WTC11 (cell line): Measurements from ENCODE around the gene TDP1. TPM values are rescaled to one million over a fixed set of nuclear protein-coding genes. Genes with fewer than 3 reads are reported as not detected.

Experiments
- ATAC-seq: fragments of 200-7000 bp; cut with Tn5 transposase; 2 replicates; pipeline ENCODE4 v1.10.0; 2021; ENCODE audit warnings: mild to moderate bottlenecking, moderate library complexity
- CTCF ChIA-PET: fragments of 300-600 bp; sonication (Branson Sonifier 250); formaldehyde crosslinking; loops from one replicate; lab custom pipeline; 2021; ENCODE audit warnings: antibody characterized with exemption; lab: Charles Lee
- POLR2A ChIA-PET: fragments of 350-600 bp; sonication (Branson Sonifier 250); formaldehyde crosslinking; loops from one replicate; lab custom pipeline; 2021; ENCODE audit warnings: antibody characterized with exemption; lab: Charles Lee
- DNase-seq: peaks from one replicate; pipeline ENCODE4 v3.0.0; 2021; ENCODE audit warnings: low spot score
- H3K27ac Mint-ChIP-seq: 2 replicates; pipeline ENCODE4 v1.8.0; 2021; ENCODE audit warnings: mixed read lengths
- H3K27me3 Mint-ChIP-seq: 2 replicates; pipeline ENCODE4 v1.8.0; 2021; ENCODE audit warnings: low read depth, mild to moderate bottlenecking, moderate library complexity, mixed read lengths
- H3K36me3 Mint-ChIP-seq: 2 replicates; pipeline ENCODE4 v1.8.0; 2021; ENCODE audit warnings: mixed read lengths
- H3K4me1 Mint-ChIP-seq: 2 replicates; pipeline ENCODE4 v1.8.0; 2022; ENCODE audit warnings: mixed read lengths
- H3K4me3 Mint-ChIP-seq: 2 replicates; pipeline ENCODE4 v1.8.0; 2021; ENCODE audit warnings: mild to moderate bottlenecking, moderate library complexity, mixed read lengths
- H3K9me3 Mint-ChIP-seq: 2 replicates; pipeline ENCODE4 v1.8.0; 2021; ENCODE audit warnings: mixed read lengths
- GTF2I ChIP-seq: fragments of 250-450 bp; sonication (Bioruptor Pico); conservative IDR thresholded peaks from 2 replicates; pipeline ENCODE4 v1.4.0; 2021; ENCODE audit warnings: mild to moderate bottlenecking
- NFE2L1 ChIP-seq: sonication (generic); formaldehyde crosslinking; IDR thresholded peaks from 2 replicates; pipeline ENCODE4 v1.8.1; 2023; ENCODE audit warnings: missing genetic modification reagents
- RELA ChIP-seq: sonication (generic); formaldehyde crosslinking; IDR thresholded peaks from 2 replicates; pipeline ENCODE4 v1.8.1; 2022; ENCODE audit warnings: missing genetic modification reagents, mild to moderate bottlenecking, borderline replicate concordance
- SP1 ChIP-seq: sonication (generic); formaldehyde crosslinking; conservative IDR thresholded peaks from 2 replicates; pipeline ENCODE4 v1.8.1; 2022; ENCODE audit warnings: missing genetic modification reagents
- ZBTB21 ChIP-seq: sonication (generic); formaldehyde crosslinking; IDR thresholded peaks from 2 replicates; pipeline ENCODE4 v1.8.1; 2023; ENCODE audit warnings: mild to moderate bottlenecking, missing genetic modification reagents, borderline replicate concordance
- ZNF121 ChIP-seq: sonication (generic); formaldehyde crosslinking; IDR thresholded peaks from 2 replicates; pipeline ENCODE4 v1.8.0; 2023; ENCODE audit warnings: missing genetic modification reagents
- ZNF138 ChIP-seq: sonication (generic); formaldehyde crosslinking; conservative IDR thresholded peaks from 2 replicates; pipeline ENCODE4 v1.8.1; 2022; ENCODE audit warnings: mild to moderate bottlenecking, moderate library complexity, missing genetic modification reagents
- ZNF232 ChIP-seq: sonication (generic); formaldehyde crosslinking; IDR thresholded peaks from 2 replicates; pipeline ENCODE4 v1.8.0; 2022; ENCODE audit warnings: mild to moderate bottlenecking, missing genetic modification reagents
- ZNF671 ChIP-seq: fragments of 250-450 bp; sonication (Bioruptor Pico); IDR thresholded peaks from 2 replicates; pipeline ENCODE4 v1.8.0; 2021; ENCODE audit warnings: mild to moderate bottlenecking
- total RNA-seq: library from RNA; stranded (reverse); gene quantifications from 3 replicates; pipeline ENCODE4 v1.2.3, GENCODE V29; 2021
- TF ChIP-seq, protein P1 (sequence below): sonication (generic); formaldehyde crosslinking; IDR thresholded peaks from 2 replicates; pipeline ENCODE4 v1.8.1; 2023; ENCODE audit warnings: mild to moderate bottlenecking, missing genetic modification reagents, borderline replicate concordance
- TF ChIP-seq, protein P2 (sequence below): sonication (generic); formaldehyde crosslinking; IDR thresholded peaks from 2 replicates; pipeline ENCODE4 v1.8.1; 2023; ENCODE audit warnings: mild to moderate bottlenecking, missing genetic modification reagents, moderate library complexity
- TF ChIP-seq, protein P3 (sequence below): fragments of 200-600 bp; IDR thresholded peaks from 2 replicates; pipeline ENCODE4 v1.8.0; 2022; ENCODE audit warnings: antibody characterized with exemption
- TF ChIP-seq, protein P4 (sequence below): sonication (generic); formaldehyde crosslinking; IDR thresholded peaks from 2 replicates; pipeline ENCODE4 v1.8.0; 2022; ENCODE audit warnings: mild to moderate bottlenecking, missing genetic modification reagents

Gene TDP1
- total RNA-seq, 1 experiment from 2014 or later: 59.8 TPM

DNA sequence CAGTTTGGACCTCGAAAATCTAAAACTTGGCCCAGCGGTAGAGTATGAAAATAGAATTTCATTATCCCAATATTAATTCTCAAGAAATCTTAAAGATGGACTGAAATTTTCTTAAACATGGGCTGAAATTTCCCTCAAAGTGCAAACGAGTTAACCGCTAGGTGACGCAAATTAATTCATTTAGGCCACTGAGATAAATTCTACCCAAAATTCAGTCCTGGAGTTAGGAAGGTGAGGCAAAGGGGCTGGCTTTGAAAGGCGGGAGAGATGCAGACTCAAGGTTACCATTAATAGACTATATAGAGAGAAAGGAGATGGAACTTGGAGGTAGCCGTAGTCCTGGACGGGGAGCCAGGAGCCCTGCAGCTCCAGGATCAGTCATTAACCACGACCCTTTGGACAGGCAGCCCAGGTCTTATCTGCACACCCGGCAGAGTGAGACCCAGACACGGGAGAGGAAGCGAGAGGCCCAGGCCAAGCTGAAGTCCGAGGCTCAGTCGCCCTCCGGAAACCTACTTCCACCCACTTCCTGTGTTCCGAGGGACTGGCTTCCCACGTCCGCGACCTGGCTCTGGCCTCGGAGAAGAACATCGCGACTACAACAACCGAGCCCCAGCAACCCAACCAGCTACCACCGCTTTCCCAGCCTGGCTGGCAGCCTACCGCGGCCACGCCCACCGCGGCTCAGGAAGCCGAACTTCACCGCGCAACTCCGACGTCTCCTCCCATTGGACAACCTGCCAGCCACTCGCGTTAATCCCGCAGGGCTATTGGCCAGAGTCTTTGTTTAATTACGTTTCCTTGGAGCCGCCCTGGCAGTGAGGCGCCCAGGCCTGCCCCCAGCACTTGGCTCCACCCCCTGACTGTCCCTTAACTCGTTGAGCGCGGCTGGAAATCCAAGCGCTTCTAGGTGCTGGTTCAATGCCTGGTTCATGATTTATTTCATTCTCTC is 1.4 kb upstream of the TDP1 start, which contains the start of gene EFCAB11 (continued):
- TF ChIP-seq, protein P1, sequence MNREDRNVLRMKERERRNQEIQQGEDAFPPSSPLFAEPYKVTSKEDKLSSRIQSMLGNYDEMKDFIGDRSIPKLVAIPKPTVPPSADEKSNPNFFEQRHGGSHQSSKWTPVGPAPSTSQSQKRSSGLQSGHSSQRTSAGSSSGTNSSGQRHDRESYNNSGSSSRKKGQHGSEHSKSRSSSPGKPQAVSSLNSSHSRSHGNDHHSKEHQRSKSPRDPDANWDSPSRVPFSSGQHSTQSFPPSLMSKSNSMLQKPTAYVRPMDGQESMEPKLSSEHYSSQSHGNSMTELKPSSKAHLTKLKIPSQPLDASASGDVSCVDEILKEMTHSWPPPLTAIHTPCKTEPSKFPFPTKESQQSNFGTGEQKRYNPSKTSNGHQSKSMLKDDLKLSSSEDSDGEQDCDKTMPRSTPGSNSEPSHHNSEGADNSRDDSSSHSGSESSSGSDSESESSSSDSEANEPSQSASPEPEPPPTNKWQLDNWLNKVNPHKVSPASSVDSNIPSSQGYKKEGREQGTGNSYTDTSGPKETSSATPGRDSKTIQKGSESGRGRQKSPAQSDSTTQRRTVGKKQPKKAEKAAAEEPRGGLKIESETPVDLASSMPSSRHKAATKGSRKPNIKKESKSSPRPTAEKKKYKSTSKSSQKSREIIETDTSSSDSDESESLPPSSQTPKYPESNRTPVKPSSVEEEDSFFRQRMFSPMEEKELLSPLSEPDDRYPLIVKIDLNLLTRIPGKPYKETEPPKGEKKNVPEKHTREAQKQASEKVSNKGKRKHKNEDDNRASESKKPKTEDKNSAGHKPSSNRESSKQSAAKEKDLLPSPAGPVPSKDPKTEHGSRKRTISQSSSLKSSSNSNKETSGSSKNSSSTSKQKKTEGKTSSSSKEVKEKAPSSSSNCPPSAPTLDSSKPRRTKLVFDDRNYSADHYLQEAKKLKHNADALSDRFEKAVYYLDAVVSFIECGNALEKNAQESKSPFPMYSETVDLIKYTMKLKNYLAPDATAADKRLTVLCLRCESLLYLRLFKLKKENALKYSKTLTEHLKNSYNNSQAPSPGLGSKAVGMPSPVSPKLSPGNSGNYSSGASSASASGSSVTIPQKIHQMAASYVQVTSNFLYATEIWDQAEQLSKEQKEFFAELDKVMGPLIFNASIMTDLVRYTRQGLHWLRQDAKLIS (CRISPR knock-in tag): no peak

DNA sequence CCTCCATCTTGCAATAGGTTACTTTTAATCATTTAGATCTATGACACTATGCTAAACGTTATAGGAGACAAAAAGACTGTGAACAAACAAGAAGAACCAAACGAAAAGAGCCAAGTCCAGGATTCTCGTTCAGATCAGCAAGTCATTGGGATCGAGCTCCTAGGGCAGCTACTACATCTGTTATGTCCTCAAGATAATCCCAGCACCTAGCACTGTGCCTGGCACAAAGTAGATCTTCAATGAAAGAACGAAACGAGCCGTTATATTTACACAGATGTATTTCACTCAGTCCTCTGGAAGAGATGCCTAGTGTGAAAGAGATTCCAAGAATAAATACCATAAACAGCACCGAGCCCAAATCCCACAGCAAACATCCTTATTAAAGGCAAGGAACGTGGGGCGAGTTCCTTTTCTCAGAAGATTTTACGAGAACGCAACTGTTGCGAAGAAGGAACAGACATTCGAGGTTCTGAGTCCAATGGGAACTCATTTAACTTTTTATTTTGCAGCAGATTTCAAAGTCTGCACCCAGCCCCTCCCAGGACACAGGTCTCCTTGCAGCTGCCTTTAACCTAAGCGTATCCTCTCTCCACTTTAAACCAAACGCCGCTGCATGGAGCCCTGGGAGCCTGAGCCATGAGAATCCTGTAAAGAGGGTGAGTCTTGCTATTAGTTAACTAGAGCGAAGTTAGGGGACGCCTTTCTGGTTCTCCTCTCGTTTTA is 544 bp upstream of the TDP1 start:
- no peak for DNase-seq
- H3K9me3 Mint-ChIP-seq: no peaks in the 10 kb centered on the region
- TF ChIP-seq ZNF138: no peak
- no peak for TF ChIP-seq RELA (CRISPR knock-in tag)
- H3K4me3 Mint-ChIP-seq: peak overlapping the region; percentile 97
- H3K27ac Mint-ChIP-seq: peak overlapping the region; percentile 98
- ChIA-PET POLR2A (interaction anchor here (0.6 to 1.4 kb wide), 3 partner anchors 12 to 336 kb away, joined by 3 read pairs; no protein-coding TSS in a partner anchor), CTCF (interaction anchor here (1.0 to 3.8 kb wide), 8 partner anchors 14 to 713 kb away, joined by 3 to 66 read pairs (median 4); no protein-coding TSS in a partner anchor)
- peak; percentile 0; the same call in 1 of the 2 replicates for ATAC-seq
- no peaks in the 10 kb centered on the region for H3K27me3 Mint-ChIP-seq
- peaks cover 40% of the 10 kb centered on the region for H3K4me1 Mint-ChIP-seq
- peaks cover 10% of the 10 kb centered on the region for H3K36me3 Mint-ChIP-seq

DNA sequence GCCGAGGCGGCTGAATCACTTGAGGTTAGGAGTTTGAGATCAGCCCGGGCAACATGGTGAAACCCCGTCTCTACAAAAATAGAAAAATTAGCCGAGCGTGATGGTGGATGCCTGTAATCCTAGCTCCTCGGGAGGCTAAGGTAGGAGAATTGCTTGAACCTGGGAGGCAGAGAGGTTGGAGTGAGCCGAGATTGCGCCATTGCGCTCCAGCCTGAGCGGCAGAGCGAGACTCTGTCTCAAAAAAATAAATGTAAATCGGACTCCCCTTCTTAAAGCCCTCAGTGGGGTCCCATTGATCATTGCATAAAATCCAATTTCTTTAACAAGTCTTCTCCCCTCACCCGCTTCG is 908 bp downstream of the TDP1 start:
- no peaks in the 10 kb centered on the region for H3K27me3 Mint-ChIP-seq
- no peaks in the 10 kb centered on the region for H3K9me3 Mint-ChIP-seq
- CTCF ChIA-PET: interaction anchor here (0.8 to 3.8 kb wide), 4 partner anchors 17 to 714 kb away, joined by 3 to 66 read pairs (median 10); no protein-coding TSS in a partner anchor
- DNase-seq (no peak), ATAC-seq (no peak)
- peak overlapping the region; percentile 94 for H3K27ac Mint-ChIP-seq
- peak overlapping the region; percentile 97 for H3K4me3 Mint-ChIP-seq
- no peaks in the 10 kb centered on the region for H3K36me3 Mint-ChIP-seq
- POLR2A ChIA-PET: no interaction called here
- peaks cover 54% of the 10 kb centered on the region for H3K4me1 Mint-ChIP-seq
- TF ChIP-seq SP1: no peak

DNA sequence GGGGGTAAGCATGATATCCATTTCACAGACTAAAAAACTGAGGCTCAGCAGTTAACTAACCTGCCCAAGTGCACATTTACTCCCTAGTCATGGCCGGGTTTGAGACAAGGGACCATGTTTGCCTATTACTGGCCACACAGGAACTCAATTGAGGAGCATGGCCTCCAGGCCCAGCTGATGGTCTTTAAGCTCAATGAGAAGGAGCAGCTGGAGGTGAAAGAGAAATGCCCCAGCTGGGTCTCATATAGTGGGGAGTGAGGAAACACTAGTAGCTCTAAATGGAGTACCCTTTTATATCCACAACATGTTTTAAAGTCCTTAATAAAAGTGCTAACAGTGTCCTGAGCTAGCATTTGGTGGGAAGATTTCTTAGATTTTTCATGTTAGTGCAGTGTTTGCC is 1.6 kb downstream of the TDP1 start:
- TF ChIP-seq ZNF232 (CRISPR knock-in tag) (no peak), ZNF671 (no peak)
- TF ChIP-seq, protein P2, sequence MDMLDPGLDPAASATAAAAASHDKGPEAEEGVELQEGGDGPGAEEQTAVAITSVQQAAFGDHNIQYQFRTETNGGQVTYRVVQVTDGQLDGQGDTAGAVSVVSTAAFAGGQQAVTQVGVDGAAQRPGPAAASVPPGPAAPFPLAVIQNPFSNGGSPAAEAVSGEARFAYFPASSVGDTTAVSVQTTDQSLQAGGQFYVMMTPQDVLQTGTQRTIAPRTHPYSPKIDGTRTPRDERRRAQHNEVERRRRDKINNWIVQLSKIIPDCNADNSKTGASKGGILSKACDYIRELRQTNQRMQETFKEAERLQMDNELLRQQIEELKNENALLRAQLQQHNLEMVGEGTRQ (CRISPR knock-in tag): no peak
- ATAC-seq: no peak
- peaks cover 55% of the 10 kb centered on the region for H3K4me1 Mint-ChIP-seq
- 0 out of 2 replicates have a peak overlapping the region, but pooled peaks have one; percentile 24 for H3K27ac Mint-ChIP-seq
- ChIA-PET CTCF (interaction anchor here (0.5 to 3.8 kb wide), 3 partner anchors 16 to 1567 kb away, joined by 4 to 18 read pairs (median 6); no protein-coding TSS in a partner anchor), POLR2A (no interaction called here)
- H3K27me3 Mint-ChIP-seq: no peaks in the 10 kb centered on the region
- H3K9me3 Mint-ChIP-seq: no peaks in the 10 kb centered on the region
- no peak for DNase-seq
- no peaks in the 10 kb centered on the region for H3K36me3 Mint-ChIP-seq
- peak overlapping the region; percentile 97 for H3K4me3 Mint-ChIP-seq

DNA sequence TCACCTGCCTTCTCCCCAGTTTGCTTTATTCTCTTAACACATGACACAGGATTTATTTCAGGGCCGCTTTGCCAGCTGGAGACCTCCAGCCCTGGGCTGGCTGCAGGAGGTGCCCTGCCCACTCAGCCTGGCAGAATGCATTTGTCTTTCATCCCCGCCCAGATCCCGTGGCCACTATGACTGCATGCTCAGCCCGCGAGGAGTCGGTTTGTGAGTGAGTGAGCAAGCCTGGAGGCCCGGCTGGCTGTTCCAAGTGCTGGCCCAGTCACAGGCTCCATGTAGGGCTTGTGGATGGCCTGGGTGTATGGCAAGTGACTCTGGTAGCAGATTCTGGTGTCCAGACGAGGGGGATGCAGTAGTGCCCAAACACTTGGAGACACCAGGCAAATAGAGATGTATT is 2.1 kb downstream of the TDP1 start:
- Mint-ChIP-seq H3K4me3 (no peak overlapping the region), H3K27ac (no peak overlapping the region), H3K4me1 (peaks cover 55% of the 10 kb centered on the region), H3K36me3 (peaks cover under 1% of the 10 kb centered on the region; the same call in 1 of the 2 replicates), H3K27me3 (no peaks in the 10 kb centered on the region), H3K9me3 (no peaks in the 10 kb centered on the region)
- no peak for ATAC-seq
- ChIA-PET POLR2A (no interaction called here), CTCF (interaction anchor here (0.5 to 3.8 kb wide), 3 partner anchors 15 to 1567 kb away, joined by 4 to 18 read pairs (median 6); no protein-coding TSS in a partner anchor)
- no peak for DNase-seq
- no peak for TF ChIP-seq NFE2L1 (CRISPR knock-in tag)
- no peak for TF ChIP-seq ZBTB21 (CRISPR knock-in tag)
- no peak for TF ChIP-seq GTF2I (CRISPR knock-in tag)
- TF ChIP-seq, protein P3, sequence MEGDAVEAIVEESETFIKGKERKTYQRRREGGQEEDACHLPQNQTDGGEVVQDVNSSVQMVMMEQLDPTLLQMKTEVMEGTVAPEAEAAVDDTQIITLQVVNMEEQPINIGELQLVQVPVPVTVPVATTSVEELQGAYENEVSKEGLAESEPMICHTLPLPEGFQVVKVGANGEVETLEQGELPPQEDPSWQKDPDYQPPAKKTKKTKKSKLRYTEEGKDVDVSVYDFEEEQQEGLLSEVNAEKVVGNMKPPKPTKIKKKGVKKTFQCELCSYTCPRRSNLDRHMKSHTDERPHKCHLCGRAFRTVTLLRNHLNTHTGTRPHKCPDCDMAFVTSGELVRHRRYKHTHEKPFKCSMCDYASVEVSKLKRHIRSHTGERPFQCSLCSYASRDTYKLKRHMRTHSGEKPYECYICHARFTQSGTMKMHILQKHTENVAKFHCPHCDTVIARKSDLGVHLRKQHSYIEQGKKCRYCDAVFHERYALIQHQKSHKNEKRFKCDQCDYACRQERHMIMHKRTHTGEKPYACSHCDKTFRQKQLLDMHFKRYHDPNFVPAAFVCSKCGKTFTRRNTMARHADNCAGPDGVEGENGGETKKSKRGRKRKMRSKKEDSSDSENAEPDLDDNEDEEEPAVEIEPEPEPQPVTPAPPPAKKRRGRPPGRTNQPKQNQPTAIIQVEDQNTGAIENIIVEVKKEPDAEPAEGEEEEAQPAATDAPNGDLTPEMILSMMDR: no peak
- TF ChIP-seq ZNF121 (CRISPR knock-in tag): no peak
- TF ChIP-seq, protein P4, sequence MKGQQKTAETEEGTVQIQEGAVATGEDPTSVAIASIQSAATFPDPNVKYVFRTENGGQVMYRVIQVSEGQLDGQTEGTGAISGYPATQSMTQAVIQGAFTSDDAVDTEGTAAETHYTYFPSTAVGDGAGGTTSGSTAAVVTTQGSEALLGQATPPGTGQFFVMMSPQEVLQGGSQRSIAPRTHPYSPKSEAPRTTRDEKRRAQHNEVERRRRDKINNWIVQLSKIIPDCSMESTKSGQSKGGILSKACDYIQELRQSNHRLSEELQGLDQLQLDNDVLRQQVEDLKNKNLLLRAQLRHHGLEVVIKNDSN (CRISPR knock-in tag): no peak
